ENCODE data around the gene CAMSAP1. TPM values are rescaled to one million over a fixed set of nuclear protein-coding genes. Genes with fewer than 3 reads are reported as not detected.

CAMSAP1 gene
- total RNA-seq, 1 donor = 26.1 TPM

DNA sequence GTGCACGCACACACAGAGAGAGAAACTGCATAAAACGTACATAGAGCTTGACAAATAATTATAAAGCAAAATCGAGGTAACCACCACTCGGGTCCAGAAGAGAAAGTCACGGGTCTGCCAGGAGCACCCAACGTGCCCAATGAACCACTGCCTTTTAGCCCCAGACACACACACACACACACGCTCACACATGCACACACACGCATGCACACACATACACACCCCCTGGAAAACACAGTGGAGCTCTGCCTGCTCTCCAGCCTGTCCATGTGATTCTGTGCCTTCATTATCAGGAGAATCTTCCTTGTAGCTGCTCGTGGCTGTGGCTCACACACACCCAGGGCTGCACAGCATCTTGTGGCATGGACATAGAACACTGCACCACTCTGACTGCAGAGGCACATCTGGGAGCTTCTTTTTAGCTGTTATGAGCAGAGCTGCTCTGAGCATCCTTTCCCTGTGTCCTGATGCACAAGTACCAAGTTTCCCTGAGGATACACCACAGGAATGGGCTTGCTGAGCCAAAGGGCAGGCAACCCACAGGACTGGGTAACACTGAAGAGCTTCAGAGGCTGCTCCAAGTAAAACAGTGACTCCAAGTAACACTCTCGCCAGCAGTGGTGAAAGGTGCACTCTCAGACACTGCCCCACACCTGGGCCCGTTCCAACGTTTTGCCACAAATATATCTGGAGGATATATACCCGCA is 58.9 kb downstream of the CAMSAP1 start:
- peaks cover 8% of the 10 kb centered on the region for H3K79me2 ChIP-seq (ENCODE audit: insufficient read depth, low read length)
- H3K4me3 ChIP-seq (ENCODE audit: insufficient read depth, low read length) = no peak overlapping the region
- no peak overlapping the region for H3K27ac ChIP-seq (ENCODE audit: low read depth, low read length)
- peak; percentile 30 for DNase-seq (ENCODE audit: insufficient read length, low spot score, missing footprints)
- peaks cover 6% of the 10 kb centered on the region for H3K4me1 ChIP-seq (ENCODE audit: insufficient read depth, low read length)
- TF ChIP-seq, protein P1, sequence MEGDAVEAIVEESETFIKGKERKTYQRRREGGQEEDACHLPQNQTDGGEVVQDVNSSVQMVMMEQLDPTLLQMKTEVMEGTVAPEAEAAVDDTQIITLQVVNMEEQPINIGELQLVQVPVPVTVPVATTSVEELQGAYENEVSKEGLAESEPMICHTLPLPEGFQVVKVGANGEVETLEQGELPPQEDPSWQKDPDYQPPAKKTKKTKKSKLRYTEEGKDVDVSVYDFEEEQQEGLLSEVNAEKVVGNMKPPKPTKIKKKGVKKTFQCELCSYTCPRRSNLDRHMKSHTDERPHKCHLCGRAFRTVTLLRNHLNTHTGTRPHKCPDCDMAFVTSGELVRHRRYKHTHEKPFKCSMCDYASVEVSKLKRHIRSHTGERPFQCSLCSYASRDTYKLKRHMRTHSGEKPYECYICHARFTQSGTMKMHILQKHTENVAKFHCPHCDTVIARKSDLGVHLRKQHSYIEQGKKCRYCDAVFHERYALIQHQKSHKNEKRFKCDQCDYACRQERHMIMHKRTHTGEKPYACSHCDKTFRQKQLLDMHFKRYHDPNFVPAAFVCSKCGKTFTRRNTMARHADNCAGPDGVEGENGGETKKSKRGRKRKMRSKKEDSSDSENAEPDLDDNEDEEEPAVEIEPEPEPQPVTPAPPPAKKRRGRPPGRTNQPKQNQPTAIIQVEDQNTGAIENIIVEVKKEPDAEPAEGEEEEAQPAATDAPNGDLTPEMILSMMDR (IDR thresholded peaks at IDR 0.05; ENCODE audit: extremely low read depth, low read depth, low read length) = no peak
- H2AFZ ChIP-seq (ENCODE audit: low read length) = no peak overlapping the region
- no peaks in the 10 kb centered on the region for H3K9me3 ChIP-seq (ENCODE audit: low read depth, low read length)
- peaks cover 13% of the 10 kb centered on the region for H3K36me3 ChIP-seq (ENCODE audit: insufficient read depth, low read length)
- peaks cover 26% of the 10 kb centered on the region for H4K20me1 ChIP-seq (ENCODE audit: insufficient read depth, low read length)
- H3K27me3 ChIP-seq (ENCODE audit: insufficient read depth, low read length) = no peaks in the 10 kb centered on the region
- no peak overlapping the region for H3K4me2 ChIP-seq (ENCODE audit: insufficient read depth, low read length)

DNA sequence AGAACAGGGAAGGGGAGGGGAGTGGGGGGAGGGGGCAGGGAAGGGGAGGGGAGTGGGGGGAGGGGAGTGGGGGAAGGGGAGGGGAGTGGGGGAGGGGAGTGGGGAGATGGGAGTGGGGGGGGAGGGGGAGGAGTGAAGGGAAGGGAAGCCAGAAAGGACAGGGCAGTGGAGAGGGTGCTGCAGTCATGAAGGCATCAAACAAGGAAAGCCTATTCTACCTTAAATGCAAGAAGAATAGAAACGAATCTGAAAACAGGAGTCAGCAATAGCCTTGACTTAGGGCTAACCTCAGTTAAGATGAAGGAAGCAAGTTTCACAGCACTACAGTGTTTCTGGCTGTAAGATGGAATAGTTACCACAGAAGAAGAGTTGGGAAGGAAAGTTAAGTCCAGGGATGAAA is 59.5 kb downstream of the CAMSAP1 start:
- TF ChIP-seq, protein P1 (IDR thresholded peaks at IDR 0.05; ENCODE audit: extremely low read depth, low read depth, low read length) = no peak
- no peak overlapping the region for H2AFZ ChIP-seq (ENCODE audit: low read length)
- H3K79me2 ChIP-seq (ENCODE audit: insufficient read depth, low read length) = peaks cover 8% of the 10 kb centered on the region
- H3K27ac ChIP-seq (ENCODE audit: low read depth, low read length) = no peak overlapping the region
- H3K4me2 ChIP-seq (ENCODE audit: insufficient read depth, low read length) = no peak overlapping the region
- no peaks in the 10 kb centered on the region for H3K9me3 ChIP-seq (ENCODE audit: low read depth, low read length)
- H3K4me1 ChIP-seq (ENCODE audit: insufficient read depth, low read length) = peaks cover 6% of the 10 kb centered on the region
- peak; percentile 68 for DNase-seq (ENCODE audit: insufficient read length, low spot score, missing footprints)
- H3K27me3 ChIP-seq (ENCODE audit: insufficient read depth, low read length) = no peaks in the 10 kb centered on the region
- peaks cover 13% of the 10 kb centered on the region for H3K36me3 ChIP-seq (ENCODE audit: insufficient read depth, low read length)
- peaks cover 26% of the 10 kb centered on the region for H4K20me1 ChIP-seq (ENCODE audit: insufficient read depth, low read length)
- H3K4me3 ChIP-seq (ENCODE audit: insufficient read depth, low read length) = no peak overlapping the region

DNA sequence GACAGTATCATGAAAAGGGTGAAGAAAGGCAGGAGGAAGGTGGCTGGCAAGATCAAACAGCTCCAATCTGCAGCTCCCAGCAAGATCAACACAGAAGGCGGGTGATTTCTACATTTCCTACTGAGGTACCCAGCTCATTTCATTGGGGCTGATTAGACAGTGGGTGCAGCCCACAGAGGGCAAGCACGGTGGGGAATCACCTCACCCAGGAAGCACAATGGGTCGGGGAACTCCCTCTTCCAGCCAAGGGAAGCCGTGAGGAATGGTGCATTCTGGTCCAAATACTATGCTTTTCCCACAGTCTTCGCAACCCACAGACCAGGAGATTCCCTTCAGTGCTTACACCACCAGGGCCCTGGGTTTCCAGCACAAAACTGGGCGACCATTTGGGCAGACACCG is 66.8 kb downstream of the CAMSAP1 start:
- Histone ChIP-seq H3K4me2 (ENCODE audit: insufficient read depth, low read length) (no peak overlapping the region), H3K36me3 (ENCODE audit: insufficient read depth, low read length) (no peaks in the 10 kb centered on the region), H2AFZ (ENCODE audit: low read length) (no peak overlapping the region), H3K9me3 (ENCODE audit: low read depth, low read length) (no peaks in the 10 kb centered on the region), H3K4me1 (ENCODE audit: insufficient read depth, low read length) (no peaks in the 10 kb centered on the region), H3K27me3 (ENCODE audit: insufficient read depth, low read length) (no peaks in the 10 kb centered on the region), H3K79me2 (ENCODE audit: insufficient read depth, low read length) (peaks cover 43% of the 10 kb centered on the region), H3K4me3 (ENCODE audit: insufficient read depth, low read length) (no peak overlapping the region), H4K20me1 (ENCODE audit: insufficient read depth, low read length) (peaks cover 14% of the 10 kb centered on the region), H3K27ac (ENCODE audit: low read depth, low read length) (no peak overlapping the region)
- TF ChIP-seq, protein P1 (IDR thresholded peaks at IDR 0.05; ENCODE audit: extremely low read depth, low read depth, low read length) = no peak
- no peak for DNase-seq (ENCODE audit: insufficient read length, low spot score, missing footprints)

DNA sequence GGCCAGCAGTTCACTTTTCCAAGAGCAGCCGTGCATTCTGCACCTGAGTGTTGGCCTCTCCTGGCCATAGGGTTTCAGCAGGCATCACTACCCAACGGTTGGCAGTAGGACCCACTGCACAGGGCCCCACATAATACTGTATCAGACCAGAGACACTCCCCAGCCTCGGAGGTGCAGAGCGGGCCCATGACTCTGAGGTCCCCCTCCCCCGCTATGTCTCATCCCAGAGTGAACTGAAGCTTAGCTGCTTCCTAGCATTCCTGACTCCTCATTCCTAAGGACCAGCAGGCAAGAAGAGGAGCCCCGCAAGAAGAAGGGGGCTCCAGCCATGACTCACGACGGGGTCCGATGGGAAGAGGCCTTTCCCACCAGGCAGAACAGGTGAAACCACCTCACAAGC is 67.2 kb downstream of the CAMSAP1 start:
- Histone ChIP-seq H3K27me3 (ENCODE audit: insufficient read depth, low read length) (no peaks in the 10 kb centered on the region), H3K4me2 (ENCODE audit: insufficient read depth, low read length) (no peak overlapping the region), H3K36me3 (ENCODE audit: insufficient read depth, low read length) (no peaks in the 10 kb centered on the region), H3K79me2 (ENCODE audit: insufficient read depth, low read length) (peaks cover 43% of the 10 kb centered on the region), H3K27ac (ENCODE audit: low read depth, low read length) (no peak overlapping the region), H3K9me3 (ENCODE audit: low read depth, low read length) (no peaks in the 10 kb centered on the region), H4K20me1 (ENCODE audit: insufficient read depth, low read length) (peaks cover 17% of the 10 kb centered on the region), H2AFZ (ENCODE audit: low read length) (no peak overlapping the region), H3K4me3 (ENCODE audit: insufficient read depth, low read length) (no peak overlapping the region), H3K4me1 (ENCODE audit: insufficient read depth, low read length) (no peaks in the 10 kb centered on the region)
- peak; percentile 37 for DNase-seq (ENCODE audit: insufficient read length, low spot score, missing footprints)
- TF ChIP-seq, protein P1 (IDR thresholded peaks at IDR 0.05; ENCODE audit: extremely low read depth, low read depth, low read length) = no peak

Measured in osteoblast (primary cell).